ENCODE data around the gene SLC16A14. TPM values are rescaled to one million over a fixed set of nuclear protein-coding genes. Genes with fewer than 3 reads are reported as not detected.

The SLC16A14 gene
- total RNA-seq, 1 donor from 2014 or later, result 18.9 TPM

GRCh38 chr2:230090967-230091366 lies 22.2 kb upstream of the SLC16A14 start:
- H3K9me3 Mint-ChIP-seq (ENCODE audit: unreplicated experiment), result peaks cover 9% of the 10 kb centered on the region
- TF ChIP-seq CTCF (IDR thresholded peaks at IDR 0.05), result no peak
- DNase-seq (ENCODE audit: extremely low spot score, unreplicated experiment), result no peak
- no peak overlapping the region for H3K27ac Mint-ChIP-seq (ENCODE audit: unreplicated experiment)
- H3K36me3 Mint-ChIP-seq (ENCODE audit: unreplicated experiment), result no peaks in the 10 kb centered on the region
- H3K4me1 Mint-ChIP-seq (ENCODE audit: unreplicated experiment), result no peaks in the 10 kb centered on the region
- no peak overlapping the region for H3K4me3 Mint-ChIP-seq (ENCODE audit: unreplicated experiment)
- peaks cover 35% of the 10 kb centered on the region for H3K27me3 Mint-ChIP-seq (ENCODE audit: unreplicated experiment)

GRCh38 chr2:230085201-230085600 lies 16.5 kb upstream of the SLC16A14 start:
- DNase-seq (ENCODE audit: extremely low spot score, unreplicated experiment), result no peak
- no peak overlapping the region for H3K4me3 Mint-ChIP-seq (ENCODE audit: unreplicated experiment)
- no peak for TF ChIP-seq CTCF (IDR thresholded peaks at IDR 0.05)
- H3K27ac Mint-ChIP-seq (ENCODE audit: unreplicated experiment), result no peak overlapping the region
- no peaks in the 10 kb centered on the region for H3K9me3 Mint-ChIP-seq (ENCODE audit: unreplicated experiment)
- H3K36me3 Mint-ChIP-seq (ENCODE audit: unreplicated experiment), result no peaks in the 10 kb centered on the region
- H3K27me3 Mint-ChIP-seq (ENCODE audit: unreplicated experiment), result peaks cover 21% of the 10 kb centered on the region
- H3K4me1 Mint-ChIP-seq (ENCODE audit: unreplicated experiment), result no peaks in the 10 kb centered on the region

- H3K4me3 Mint-ChIP-seq (ENCODE audit: unreplicated experiment), result no peak overlapping the region
- H3K4me1 Mint-ChIP-seq (ENCODE audit: unreplicated experiment), result no peaks in the 10 kb centered on the region
- peaks cover 23% of the 10 kb centered on the region for H3K27me3 Mint-ChIP-seq (ENCODE audit: unreplicated experiment)
- no peak for DNase-seq (ENCODE audit: extremely low spot score, unreplicated experiment)
- H3K27ac Mint-ChIP-seq (ENCODE audit: unreplicated experiment), result no peak overlapping the region
- no peaks in the 10 kb centered on the region for H3K9me3 Mint-ChIP-seq (ENCODE audit: unreplicated experiment)
- TF ChIP-seq CTCF (IDR thresholded peaks at IDR 0.05), result no peak
- no peaks in the 10 kb centered on the region for H3K36me3 Mint-ChIP-seq (ENCODE audit: unreplicated experiment)
These were observed 9.3 kb upstream of the SLC16A14 start for GRCh38 chr2:230077851-230078547.

- no peak for TF ChIP-seq CTCF (IDR thresholded peaks at IDR 0.05)
- DNase-seq (ENCODE audit: extremely low spot score, unreplicated experiment), result no peak
- no peak overlapping the region for H3K4me3 Mint-ChIP-seq (ENCODE audit: unreplicated experiment)
- no peaks in the 10 kb centered on the region for H3K4me1 Mint-ChIP-seq (ENCODE audit: unreplicated experiment)
- no peak overlapping the region for H3K27ac Mint-ChIP-seq (ENCODE audit: unreplicated experiment)
- H3K27me3 Mint-ChIP-seq (ENCODE audit: unreplicated experiment), result peaks cover 19% of the 10 kb centered on the region
- H3K36me3 Mint-ChIP-seq (ENCODE audit: unreplicated experiment), result no peaks in the 10 kb centered on the region
- H3K9me3 Mint-ChIP-seq (ENCODE audit: unreplicated experiment), result no peaks in the 10 kb centered on the region
These were observed 8.1 kb upstream of the SLC16A14 start for GRCh38 chr2:230076819-230077218.

GRCh38 chr2:230075988-230076631 lies 7.4 kb upstream of the SLC16A14 start:
- no peak for TF ChIP-seq CTCF (IDR thresholded peaks at IDR 0.05)
- H3K4me1 Mint-ChIP-seq (ENCODE audit: unreplicated experiment), result no peaks in the 10 kb centered on the region
- no peaks in the 10 kb centered on the region for H3K9me3 Mint-ChIP-seq (ENCODE audit: unreplicated experiment)
- H3K27ac Mint-ChIP-seq (ENCODE audit: unreplicated experiment), result no peak overlapping the region
- H3K4me3 Mint-ChIP-seq (ENCODE audit: unreplicated experiment), result no peak overlapping the region
- H3K36me3 Mint-ChIP-seq (ENCODE audit: unreplicated experiment), result no peaks in the 10 kb centered on the region
- no peak for DNase-seq (ENCODE audit: extremely low spot score, unreplicated experiment)
- H3K27me3 Mint-ChIP-seq (ENCODE audit: unreplicated experiment), result peaks cover 19% of the 10 kb centered on the region

Data from osteocyte (in vitro differentiated cells).